Measurements from ENCODE around the gene SMOC1.

DNA sequence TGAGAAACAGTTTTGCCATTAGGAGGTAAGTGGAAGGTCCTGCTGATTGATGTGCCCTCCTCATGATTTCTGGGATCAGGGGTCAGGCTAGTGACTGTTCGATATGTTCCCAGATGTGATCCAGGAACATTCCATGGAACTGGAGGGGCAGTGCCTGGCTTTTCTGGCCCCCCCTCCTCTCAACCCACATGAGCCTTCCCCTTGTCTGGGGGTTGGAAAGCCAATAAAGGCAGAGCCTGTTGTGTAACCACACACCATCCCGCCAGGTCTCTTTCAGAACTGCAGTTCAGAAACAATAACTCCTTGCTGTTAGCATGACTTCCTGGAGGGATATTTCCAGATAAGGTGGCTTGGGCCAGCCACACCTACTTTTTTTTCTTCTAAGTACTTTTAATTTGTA, 17.8 kb downstream of the SMOC1 start:
- TF ChIP-seq, protein P1, sequence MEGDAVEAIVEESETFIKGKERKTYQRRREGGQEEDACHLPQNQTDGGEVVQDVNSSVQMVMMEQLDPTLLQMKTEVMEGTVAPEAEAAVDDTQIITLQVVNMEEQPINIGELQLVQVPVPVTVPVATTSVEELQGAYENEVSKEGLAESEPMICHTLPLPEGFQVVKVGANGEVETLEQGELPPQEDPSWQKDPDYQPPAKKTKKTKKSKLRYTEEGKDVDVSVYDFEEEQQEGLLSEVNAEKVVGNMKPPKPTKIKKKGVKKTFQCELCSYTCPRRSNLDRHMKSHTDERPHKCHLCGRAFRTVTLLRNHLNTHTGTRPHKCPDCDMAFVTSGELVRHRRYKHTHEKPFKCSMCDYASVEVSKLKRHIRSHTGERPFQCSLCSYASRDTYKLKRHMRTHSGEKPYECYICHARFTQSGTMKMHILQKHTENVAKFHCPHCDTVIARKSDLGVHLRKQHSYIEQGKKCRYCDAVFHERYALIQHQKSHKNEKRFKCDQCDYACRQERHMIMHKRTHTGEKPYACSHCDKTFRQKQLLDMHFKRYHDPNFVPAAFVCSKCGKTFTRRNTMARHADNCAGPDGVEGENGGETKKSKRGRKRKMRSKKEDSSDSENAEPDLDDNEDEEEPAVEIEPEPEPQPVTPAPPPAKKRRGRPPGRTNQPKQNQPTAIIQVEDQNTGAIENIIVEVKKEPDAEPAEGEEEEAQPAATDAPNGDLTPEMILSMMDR (IDR thresholded peaks at IDR 0.05): no peak
- TF ChIP-seq POLR2A (IDR thresholded peaks at IDR 0.05) (no peak), EP300 (IDR thresholded peaks at IDR 0.05) (no peak), POLR2AphosphoS5 (IDR thresholded peaks at IDR 0.05) (no peak)

Measured in stomach (tissue), 4 donors.